NOMO-1 treated with dmso at 0.1 percent for 144 hours (cell line): ENCODE results near the gene AXIN1.
"Not testable (repeated sequence)": the region's sequence is repeated elsewhere in the genome, so short reads cannot be mapped to it uniquely, and the experiment has no call there.

Source experiments
- DNase-seq: peaks from one replicate; lab custom pipeline; 2025; ENCODE audit not compliant: unreplicated experiment; lab: John Stamatoyannopoulos, UW

Gene AXIN1, protein sequence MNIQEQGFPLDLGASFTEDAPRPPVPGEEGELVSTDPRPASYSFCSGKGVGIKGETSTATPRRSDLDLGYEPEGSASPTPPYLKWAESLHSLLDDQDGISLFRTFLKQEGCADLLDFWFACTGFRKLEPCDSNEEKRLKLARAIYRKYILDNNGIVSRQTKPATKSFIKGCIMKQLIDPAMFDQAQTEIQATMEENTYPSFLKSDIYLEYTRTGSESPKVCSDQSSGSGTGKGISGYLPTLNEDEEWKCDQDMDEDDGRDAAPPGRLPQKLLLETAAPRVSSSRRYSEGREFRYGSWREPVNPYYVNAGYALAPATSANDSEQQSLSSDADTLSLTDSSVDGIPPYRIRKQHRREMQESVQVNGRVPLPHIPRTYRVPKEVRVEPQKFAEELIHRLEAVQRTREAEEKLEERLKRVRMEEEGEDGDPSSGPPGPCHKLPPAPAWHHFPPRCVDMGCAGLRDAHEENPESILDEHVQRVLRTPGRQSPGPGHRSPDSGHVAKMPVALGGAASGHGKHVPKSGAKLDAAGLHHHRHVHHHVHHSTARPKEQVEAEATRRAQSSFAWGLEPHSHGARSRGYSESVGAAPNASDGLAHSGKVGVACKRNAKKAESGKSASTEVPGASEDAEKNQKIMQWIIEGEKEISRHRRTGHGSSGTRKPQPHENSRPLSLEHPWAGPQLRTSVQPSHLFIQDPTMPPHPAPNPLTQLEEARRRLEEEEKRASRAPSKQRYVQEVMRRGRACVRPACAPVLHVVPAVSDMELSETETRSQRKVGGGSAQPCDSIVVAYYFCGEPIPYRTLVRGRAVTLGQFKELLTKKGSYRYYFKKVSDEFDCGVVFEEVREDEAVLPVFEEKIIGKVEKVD

DNA sequence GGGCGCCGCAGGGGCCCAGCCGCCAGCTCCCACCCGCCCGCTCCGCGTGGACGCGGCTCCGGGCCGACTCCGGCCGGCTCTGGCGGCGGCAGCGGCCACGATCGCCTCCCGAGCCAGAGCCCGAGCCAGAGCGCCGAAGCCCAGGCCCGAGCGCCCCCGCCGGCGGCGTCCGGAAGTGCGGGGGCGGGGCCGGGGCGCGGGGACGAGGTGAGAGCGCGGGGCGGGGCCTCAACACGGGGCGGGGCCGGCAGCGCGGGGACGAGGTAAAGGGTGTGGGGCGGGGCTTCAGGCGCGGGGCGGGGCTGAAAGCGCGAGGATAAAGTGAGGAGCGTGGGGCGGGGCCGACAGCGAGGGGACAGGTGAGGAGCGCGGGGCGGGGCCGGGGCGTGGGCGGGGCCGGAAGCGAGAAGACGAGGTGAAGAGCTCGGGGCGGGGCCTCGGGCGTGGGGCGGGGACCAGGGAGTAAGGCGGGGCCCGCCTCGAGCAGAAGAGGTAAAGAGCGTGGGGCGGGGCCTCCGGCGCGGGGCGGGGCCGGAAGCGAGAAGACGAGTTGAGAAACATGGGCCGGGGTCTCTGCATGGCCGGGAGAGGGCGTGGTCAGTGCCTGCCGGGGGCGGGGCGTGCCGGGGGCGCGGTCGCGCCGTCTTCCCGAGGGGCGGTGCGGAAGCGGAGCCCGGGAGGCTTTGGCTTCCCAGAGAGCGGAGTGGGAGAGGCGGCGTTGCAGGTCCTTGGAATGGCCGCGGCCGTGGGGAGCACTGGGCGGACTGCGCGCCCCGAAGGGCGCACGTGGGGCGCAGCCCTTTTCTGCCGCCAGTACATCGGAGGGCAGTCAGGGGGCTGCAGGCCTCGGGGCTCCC lies at the start of gene AXIN1:
AXIN1 (minus strand) TSS at position 177 of the 857 bp plus-strand sequence. CDS start 5,698 bp downstream, outside the sequence.
- peak; percentile 94 for DNase-seq

DNA sequence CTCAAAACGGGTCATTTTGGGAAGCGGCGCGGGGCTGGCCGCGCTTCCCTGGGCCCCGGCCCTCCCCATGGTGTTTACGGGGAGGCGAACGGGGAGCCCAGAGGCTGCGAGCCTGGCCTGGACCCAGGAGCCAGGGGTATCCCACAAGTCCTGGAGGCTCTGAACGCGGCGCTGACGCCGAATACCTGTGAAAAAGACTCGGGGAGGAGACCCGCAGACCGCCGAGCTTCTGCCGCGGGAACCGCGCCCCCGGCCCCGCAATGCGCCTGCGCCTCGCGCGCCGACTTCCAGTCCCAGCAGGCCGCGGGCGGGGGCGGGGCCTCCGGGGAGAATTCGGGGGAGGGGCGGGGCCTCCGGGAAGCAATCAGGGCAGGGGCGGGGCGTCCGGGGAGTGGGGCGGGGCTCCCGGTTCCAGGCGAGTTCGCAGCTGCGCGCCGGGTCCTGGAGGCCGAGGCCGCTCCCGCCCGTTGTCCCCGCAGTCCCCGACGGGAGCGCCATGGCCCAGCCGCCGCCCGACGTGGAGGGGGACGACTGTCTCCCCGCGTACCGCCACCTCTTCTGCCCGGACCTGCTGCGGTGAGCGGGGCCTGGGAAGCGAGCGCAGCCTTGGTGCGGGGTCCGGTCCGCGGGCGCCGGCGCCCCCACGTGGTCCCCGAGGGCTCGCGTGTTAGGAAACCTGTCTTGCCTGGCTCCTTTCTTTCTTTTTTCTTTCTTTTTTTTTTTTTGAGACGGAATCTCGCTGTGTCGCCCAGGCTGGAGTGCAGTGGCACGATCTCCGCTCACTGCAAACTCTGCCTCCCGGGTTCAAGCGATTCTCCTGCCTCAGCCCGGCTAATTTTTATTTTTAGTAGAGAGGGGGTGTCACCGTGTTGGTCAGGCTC lies 49.2 kb upstream of the AXIN1 start, which contains the start of gene DECR2:
DECR2 (plus strand) TSS at position 418 of the 881 bp plus-strand sequence; CDS start at position 497, 79 bp downstream.
- DNase-seq = peak; percentile 69

DNA sequence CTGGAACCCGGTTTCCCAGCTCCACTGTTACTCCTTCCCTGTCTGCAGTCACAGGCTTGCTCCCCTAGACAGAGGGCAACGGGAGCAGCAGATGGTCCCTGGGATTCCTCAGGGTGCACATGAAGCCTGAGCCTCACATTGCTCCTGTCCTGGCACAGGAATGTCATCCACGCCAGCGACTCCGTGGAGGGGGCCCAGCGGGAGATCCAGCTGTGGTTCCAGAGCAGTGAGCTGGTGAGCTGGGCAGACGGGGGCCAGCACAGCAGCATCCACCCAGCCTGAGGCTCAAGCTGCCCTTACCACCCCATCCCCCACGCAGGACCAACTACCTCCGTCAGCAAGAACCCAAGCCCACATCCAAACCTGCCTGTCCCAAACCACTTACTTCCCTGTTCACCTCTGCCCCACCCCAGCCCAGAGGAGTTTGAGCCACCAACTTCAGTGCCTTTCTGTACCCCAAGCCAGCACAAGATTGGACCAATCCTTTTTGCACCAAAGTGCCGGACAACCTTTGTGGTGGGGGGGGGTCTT lies 47.6 kb upstream of the AXIN1 start:
- DNase-seq = no peak

DNA sequence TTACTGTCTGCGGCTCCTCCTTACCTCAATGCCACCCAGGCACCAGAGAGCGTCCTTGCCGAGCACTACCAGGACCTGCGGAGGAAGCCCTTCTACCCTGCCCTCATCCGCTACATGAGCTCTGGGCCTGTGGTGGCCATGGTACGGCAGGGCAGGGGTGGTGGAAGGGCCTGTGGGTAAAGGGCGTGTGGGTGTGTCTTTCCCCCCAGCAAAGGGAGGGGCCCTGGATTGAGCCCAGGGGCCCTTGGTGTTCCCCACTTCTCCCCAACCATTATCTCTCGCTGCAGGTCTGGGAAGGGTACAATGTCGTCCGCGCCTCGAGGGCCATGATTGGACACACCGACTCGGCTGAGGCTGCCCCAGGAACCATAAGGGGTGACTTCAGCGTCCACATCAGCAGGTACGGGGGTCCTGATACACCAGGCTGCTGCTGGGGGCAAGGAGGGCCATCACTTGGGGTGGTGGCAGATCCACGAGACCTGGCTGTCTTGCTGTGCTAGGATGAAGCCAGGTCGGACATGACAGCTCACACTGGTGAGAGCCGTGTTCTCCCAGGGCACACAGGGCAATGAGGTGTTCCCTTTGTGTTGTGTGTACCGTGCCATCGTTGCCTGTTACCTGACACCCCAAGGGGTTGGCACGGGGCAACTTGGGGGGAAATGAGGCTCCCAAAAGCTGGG lies 47.0 kb upstream of the AXIN1 start:
- DNase-seq = no peak

DNA sequence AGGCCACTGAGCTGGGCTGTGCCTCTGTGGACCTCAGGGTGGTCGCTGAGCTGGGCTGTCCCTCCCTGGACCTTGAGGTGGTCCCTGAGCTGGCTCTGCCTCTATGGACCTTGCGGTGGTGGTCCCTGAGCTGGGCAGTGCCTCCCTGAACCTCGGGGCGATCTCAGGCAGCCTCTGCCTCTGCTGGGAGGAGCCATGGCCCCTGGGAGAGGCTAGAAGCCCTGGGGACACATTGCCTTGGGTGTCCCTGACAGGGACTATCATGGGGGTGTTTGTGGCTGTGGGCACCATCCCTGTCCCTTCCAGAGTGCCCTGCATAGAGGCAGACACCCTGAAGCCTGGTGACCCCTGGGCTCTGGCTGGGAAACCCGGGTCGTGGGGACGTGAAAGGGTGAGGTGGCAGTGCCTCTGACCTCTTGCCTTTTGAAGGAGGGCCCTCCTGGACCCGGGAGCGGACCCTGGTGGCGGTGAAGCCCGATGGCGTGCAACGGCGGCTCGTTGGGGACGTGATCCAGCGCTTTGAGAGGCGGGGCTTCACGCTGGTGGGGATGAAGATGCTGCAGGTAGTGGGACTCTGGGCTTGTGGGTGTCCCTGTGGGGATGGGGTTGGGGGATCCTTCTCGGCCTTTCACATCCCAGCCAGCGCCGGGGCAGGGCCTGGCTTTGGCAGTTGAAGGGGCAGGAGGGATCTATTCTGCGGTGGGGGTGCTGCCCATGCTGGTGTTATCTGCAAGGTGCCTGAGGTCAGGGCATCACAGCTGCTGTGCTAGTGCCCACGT lies 46.2 kb upstream of the AXIN1 start:
- DNase-seq = no peak

DNA sequence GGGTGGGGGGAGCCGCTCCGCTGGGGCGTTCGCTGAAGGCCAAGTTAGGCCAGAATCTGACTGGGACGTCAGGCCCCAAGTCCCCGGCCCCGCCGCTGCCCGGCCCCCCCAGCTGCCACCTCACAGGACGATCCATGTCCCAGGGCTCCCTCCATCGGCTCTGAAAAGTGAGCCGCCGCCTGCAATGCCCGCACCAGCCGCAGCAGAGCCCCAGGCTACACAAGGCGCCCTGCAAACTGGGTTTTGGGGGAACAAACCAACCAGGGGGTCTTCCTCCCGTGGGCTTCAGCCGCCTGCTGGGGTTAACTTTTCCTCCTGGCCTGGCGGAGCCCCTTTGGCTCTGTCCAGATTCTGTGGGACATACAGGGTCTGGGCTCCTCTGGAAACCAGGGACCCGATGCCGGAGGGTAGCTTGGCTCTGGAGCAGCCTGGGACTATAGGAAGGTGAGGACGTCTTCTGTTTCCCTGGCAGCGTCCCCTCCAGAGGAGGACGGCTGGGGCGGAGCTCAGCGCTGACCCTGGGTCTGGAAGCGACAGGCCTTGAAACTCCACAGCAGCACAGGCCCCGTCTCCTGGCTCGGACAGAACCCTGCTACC lies 45.3 kb upstream of the AXIN1 start:
- peak; percentile 45 for DNase-seq

DNA sequence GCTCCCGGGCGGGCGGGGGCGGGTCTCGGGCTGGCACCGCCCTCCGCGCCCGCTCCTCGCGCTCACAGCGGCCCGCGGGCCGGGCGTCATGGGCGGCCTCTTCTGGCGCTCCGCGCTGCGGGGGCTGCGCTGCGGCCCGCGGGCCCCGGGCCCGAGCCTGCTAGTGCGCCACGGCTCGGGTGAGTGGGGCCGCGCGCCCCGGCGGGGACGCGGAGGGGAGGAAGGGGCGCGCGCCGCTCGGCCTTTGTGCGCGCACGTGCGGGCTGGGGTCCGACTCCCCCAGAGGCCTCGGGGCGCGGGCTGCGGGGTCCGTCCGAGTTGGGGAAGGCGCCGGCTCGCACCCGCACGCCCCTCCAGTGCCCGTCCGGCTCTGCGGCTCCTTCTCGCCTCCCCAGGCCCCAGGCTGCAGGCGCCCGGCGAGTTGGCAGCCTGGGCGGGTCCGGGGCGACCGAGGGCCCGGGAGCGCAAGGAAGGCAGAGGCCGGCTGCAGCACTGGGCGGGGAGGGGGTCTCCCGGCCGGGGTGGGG lies 44.7 kb upstream of the AXIN1 start, which contains the start of gene NME4:
NME4 (plus strand) TSS at position 65 of the 527 bp plus-strand sequence; CDS start at position 89, 24 bp downstream.
- no peak for DNase-seq

DNA sequence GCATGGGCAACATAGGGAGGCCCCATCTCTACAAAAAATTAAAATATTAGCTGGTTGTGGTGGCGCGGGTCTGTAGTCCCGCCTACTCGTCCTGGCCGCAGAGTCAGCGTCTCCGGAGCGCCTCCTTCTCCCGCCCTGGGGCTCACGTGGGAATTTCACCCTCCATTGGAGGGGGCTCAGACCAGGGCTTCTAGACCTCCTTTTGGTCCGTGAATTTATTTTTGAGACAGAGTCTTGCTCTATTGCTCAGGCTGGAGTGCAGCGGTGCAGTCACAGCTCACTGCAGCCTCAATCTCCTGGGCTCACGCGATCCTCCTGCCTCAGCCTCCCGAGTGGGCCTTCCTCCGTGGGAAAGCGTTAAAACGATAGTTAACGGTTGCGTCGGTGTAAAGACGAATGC lies 44.1 kb upstream of the AXIN1 start:
- DNase-seq = peak; percentile 6

DNA sequence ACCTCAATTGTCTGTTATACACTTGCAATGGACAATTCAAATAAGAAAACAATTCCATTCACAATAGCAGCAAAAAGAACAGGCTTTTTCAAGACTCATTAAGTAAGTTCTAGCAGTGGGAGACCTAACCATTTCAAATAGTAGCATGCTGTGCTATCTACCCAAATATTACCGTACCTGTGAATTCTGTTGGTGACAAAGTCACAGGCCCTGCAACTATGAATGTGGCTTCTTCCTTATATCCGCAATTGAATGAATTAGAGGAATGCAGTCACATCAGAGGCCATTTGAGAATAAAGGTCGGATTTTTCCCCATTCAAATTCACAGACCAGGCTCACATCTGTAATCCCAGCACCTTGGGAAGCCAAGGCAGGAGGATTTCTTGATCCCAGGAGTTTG lies 43.7 kb upstream of the AXIN1 start:
- DNase-seq = no peak

DNA sequence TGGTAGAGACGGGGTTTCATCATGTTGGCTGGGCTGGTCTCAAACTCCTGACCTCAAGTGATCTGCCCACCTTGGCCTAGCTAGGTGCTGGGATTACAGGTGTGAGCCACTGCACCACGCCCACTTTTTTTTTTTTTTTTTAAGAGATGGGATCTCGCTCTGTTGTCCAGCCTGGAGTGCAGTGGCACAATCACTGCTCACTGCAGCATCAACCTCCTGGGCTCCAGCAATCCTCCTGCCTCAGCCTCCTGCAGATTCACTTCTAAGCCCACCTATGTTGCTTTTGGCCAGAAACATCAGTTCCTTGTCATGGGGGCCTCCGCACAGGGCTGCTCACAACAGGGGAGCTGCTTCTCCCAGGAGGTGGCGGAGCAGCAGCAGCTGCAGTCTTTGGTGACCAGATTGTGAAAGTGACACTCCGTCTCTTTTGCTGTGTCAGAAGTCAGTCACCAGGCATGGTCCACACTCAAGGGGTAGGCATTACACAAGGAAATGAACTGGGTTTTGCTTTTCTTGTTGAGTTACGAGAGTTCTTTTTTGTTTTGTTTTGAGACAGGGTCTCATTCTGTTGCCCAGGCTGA lies 40.0 kb upstream of the AXIN1 start:
- DNase-seq = no peak

DNA sequence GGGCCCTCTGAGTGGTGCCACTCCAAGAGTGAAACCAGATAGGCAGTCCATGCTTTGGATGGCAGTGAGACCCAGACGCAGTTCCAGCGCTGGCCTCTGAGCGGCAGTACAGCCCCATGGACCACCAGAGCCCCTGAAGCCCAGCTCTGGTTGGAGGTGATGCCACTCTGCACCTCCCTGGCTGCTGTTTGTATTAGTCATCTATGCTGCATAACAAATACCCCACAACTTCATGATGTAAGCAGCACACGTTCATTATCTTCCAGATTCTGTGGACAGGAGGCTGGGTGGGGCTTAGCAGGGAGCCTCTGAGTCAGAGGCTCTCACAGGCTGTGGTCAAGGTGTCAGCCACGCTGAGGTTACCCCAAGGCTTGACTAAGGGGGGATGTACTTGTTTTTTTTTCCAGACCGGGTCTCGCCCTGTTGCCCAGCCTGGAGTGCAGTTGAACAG lies 39.4 kb upstream of the AXIN1 start:
- peak; percentile 50 for DNase-seq

DNA sequence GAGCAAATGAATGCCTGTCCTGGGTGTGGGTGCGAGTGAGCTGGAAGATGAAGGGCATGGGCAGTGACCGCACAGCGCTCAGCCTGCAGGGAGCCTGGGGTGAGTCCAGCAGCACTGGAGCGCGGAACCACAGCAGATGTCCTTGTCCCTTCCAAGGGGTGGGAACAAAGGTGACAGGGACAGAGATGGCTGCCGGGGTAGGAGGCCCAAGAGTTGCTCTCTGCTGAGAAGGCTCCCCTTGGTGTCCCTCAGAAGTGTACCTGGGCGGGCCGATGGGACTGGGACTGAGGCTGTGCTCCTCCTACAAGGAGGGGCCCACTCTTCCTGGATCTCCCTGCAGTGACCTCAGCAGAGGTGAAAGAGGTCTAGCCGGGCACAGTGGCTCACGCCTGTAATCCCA lies 36.8 kb upstream of the AXIN1 start:
- no peak for DNase-seq

DNA sequence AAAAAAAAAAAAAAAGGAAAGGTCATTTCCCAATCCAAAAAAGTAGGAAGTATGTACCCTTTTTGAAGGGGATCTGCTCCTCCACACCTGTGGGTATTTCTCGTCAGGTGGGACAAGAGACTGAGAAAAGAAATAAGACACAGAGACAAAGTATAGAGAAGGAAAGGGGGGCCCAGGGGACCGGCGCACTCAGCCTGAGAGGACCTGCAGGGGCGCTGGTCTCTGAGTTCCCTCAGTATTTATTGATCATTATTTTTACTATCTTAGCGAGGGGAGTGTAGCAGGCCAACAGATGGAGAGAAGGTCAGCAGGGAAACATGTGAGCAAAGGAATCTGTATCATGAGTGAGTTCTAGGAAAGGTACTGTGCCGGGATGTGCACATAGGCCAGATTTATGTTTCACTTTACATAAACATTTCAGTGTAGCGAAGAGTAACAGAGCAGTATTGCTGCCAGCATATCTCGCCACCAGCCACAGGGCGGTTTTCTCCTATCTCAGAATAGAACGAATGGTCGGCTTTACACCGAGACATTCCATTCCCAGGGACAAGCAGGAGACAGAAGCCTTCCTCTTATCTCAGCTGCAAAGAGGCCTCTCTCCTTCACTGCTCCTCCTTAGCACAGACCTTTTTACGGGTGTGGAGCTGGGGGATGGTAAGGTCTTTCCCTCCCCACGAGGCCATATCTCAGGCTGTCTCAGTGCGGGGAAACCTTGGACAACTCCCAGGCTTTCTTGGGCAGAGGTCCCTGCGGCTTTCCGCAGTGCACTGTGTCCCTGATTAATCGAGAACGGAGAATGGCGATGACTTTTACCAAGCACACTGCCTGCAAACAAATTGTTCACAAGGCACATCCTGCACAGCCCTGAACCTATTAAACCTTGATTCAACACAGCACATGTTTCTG lies 35.5 kb upstream of the AXIN1 start:
- not testable (repeated sequence) for DNase-seq

DNA sequence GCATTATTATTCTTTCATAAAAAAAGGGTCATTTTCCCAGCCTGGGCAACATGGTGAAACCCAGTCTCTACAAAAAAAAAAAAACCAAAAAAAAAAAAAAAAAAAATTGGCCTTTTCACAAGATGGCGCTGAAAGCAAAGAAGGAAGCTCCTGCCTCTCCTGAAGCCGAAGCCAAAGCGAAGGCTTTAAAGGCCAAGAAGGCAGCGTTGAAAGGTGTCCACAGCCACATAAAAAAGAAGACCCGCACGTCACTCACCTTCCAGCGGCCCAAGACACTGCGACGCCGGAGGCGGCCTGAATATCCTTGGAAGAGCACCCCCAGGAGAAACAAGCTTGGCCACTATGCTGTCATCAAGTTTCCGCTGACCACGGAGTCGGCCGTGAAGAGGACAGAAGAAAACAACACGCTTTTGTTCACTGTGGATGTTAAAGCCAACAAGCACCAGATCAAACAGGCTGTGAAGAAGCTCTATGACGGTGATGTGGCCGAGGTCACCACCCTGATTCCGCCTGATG lies 34.2 kb upstream of the AXIN1 start:
- DNase-seq = no peak

DNA sequence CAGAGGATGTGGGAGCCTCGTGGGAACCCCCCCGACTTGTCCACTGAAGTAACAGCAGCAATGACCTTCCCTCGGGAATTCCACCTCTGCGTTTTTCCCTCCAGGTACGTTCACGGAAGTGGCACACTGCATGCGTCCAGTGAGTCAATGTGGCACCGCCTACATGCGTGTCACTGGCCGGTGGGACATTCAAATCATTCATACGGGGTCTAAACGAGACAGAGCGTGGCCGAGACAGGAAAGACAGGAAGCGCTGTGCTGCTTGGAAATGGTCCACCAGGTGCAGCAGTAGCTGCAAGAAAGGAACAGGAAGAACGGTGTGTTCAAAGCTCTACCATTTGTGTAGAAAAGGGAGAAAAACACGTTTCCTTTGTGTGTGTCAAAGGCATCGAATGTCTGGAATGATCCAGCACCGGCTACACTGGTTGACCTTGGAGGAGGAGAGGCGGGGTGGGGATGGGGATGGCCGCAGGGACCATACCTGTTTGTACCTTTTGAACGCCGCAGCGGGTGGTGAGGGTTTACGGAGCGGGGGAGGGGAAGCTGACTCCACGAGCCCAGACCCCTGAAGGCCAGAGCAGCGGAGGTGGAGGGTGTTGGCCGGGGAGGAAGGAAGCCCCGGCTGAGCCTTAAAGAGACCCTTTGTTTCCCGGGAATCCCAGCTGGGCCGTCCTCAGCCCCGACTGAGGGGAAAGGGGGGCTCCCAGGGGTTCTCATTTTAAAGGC lies 31.0 kb upstream of the AXIN1 start:
- no peak for DNase-seq
